Thyroid gland (tissue), 4 donors: ENCODE measurements around the gene GMPR.

Source experiments
- CTCF ChIP-seq, 6 experiments: fragments of 200-600 bp in 3 of 6; fragments of 450-650 bp in 3 of 6; sonication (generic) in 3 of 6; IDR thresholded peaks; one replicate each; pipeline ENCODE4 v1.5.1; 2016 to 2019; ENCODE audit warnings: antibody characterized with exemption in 6 of 6, mild to moderate bottlenecking in 2 of 6, inconsistent platforms in 1 of 6, moderate library complexity in 1 of 6
- POLR2A ChIP-seq, 2 donors: fragments of 450-650 bp; IDR thresholded peaks; one replicate each; pipeline ENCODE4 v1.6.1; 2017; ENCODE audit warnings: antibody characterized with exemption in 2 of 2, mild to moderate bottlenecking in 2 of 2, moderate library complexity in 1 of 2

- TF ChIP-seq CTCF (IDR thresholded peaks at IDR 0.05) = no peak
- TF ChIP-seq POLR2A (IDR thresholded peaks at IDR 0.05) = no peak
Measured at GRCh38 chr6:16288163-16288562, 49.8 kb downstream of the GMPR start.
